Measurements from ENCODE around the gene SHLD1.

GRCh38 chr20:5871459-5872410, 121.5 kb downstream of the SHLD1 start:
- TF ChIP-seq CTCF (IDR thresholded peaks at IDR 0.05), result no peak
- no peak for TF ChIP-seq POLR2A (IDR thresholded peaks at IDR 0.05)

Data from sigmoid colon (tissue), 3 donors.